B cell (primary cell): ENCODE results near the gene ADK. TPM values are rescaled to one million over a fixed set of nuclear protein-coding genes. Genes with fewer than 3 reads are reported as not detected.
A peak's percentile ranks its signal among the peaks of the same experiment; 100 is the strongest.
"Not testable (repeated sequence)": the region's sequence is repeated elsewhere in the genome, so short reads cannot be mapped to it uniquely, and the experiment has no call there.

Experiments used
- ATAC-seq: fragments of 200-7000 bp; cut with Tn5 transposase; one replicate; pipeline ENCODE4 v1.10.0; 2021; ENCODE audit warnings: low read depth, mild to moderate bottlenecking, moderate number of reproducible peaks, moderate library complexity
- CTCF ChIA-PET: fragments of 350-600 bp; sonication (Branson Sonifier 250); formaldehyde crosslinking; loops from one replicate; lab custom pipeline; 2021; ENCODE audit warnings: antibody characterized with exemption, inconsistent platforms; lab: Charles Lee
- POLR2A ChIA-PET: fragments of 350-600 bp; sonication (Branson Sonifier 250); formaldehyde crosslinking; loops from one replicate; lab custom pipeline; 2021; ENCODE audit warnings: antibody characterized with exemption; lab: Charles Lee
- DNase-seq: peaks from one replicate; pipeline ENCODE4 v3.0.0; 2013
- H2AFZ ChIP-seq: 2 replicates; pipeline ENCODE4 v1.6.1; 2012; ENCODE audit warnings: mild to moderate bottlenecking, low read depth, low read length; ENCODE audit not compliant: insufficient read depth, poor library complexity, severe bottlenecking
- H3K27ac ChIP-seq, 2 donors: 1 replicate in 1 of 2; 2 replicates in 1 of 2; pipeline ENCODE4 v1.5.1; 2012 to 2013; ENCODE audit warnings: low read length in 2 of 2, mild to moderate bottlenecking in 2 of 2, moderate library complexity in 1 of 2
- H3K27me3 ChIP-seq, 4 experiments: fragments of 200-600 bp in 1 of 4; sonication (generic) in 1 of 4; replicated peaks in 1 of 4; 1 replicate in 2 of 4; 2 replicates in 2 of 4; pipeline versions ENCODE4 v1.6.1 to v1.7.0; 2013 to 2016; ENCODE audit warnings: low read length in 3 of 4, mild to moderate bottlenecking in 2 of 4, mixed read lengths in 1 of 4, moderate library complexity in 1 of 4; ENCODE audit not compliant: insufficient read depth in 4 of 4, control insufficient read depth in 3 of 4; ENCODE audit errors: control extremely low read depth in 1 of 4
- H3K36me3 ChIP-seq, 2 experiments: replicated peaks in 1 of 2; 1 replicate in 1 of 2; 2 replicates in 1 of 2; pipeline versions ENCODE4 v1.6.1 to v1.7.1; 2013; ENCODE audit warnings: low read length in 1 of 2; ENCODE audit not compliant: insufficient read depth in 2 of 2, control insufficient read depth in 1 of 2; ENCODE audit errors: control extremely low read depth in 1 of 2, extremely low read depth in 1 of 2
- H3K4me1 ChIP-seq, 2 donors: fragments of 200-600 bp in 1 of 2; sonication (generic) in 1 of 2; 1 replicate in 1 of 2; 2 replicates in 1 of 2; pipeline versions ENCODE4 v1.5.1 to v1.6.1; 2013 to 2017; ENCODE audit warnings: low read length in 2 of 2; ENCODE audit not compliant: control insufficient read depth in 2 of 2, insufficient read depth in 2 of 2
- H3K4me2 ChIP-seq: replicated peaks from 2 replicates; pipeline ENCODE3; 2012; ENCODE audit warnings: mild to moderate bottlenecking, low read depth, low read length; ENCODE audit not compliant: poor library complexity, severe bottlenecking
- H3K4me3 ChIP-seq, 5 experiments: fragments of 200-600 bp in 1 of 5; sonication (generic) in 1 of 5; 1 replicate in 3 of 5; 2 replicates in 2 of 5; pipeline versions ENCODE4 v1.5.1 to v1.7.0; 2011 to 2016; ENCODE audit warnings: low read length in 4 of 5, mild to moderate bottlenecking in 4 of 5, low read depth in 2 of 5, control low read depth in 1 of 5, moderate library complexity in 1 of 5; ENCODE audit not compliant: insufficient read depth in 1 of 5; ENCODE audit errors: control extremely low read depth in 1 of 5, extremely low read depth in 1 of 5
- H3K79me2 ChIP-seq: fragments of 200-600 bp; sonication (generic); one replicate; pipeline ENCODE4 v1.6.0; 2016; ENCODE audit warnings: low read length; ENCODE audit not compliant: control insufficient read depth, insufficient read depth
- H3K9ac ChIP-seq: fragments of 200-600 bp; sonication (generic); 2 replicates; pipeline ENCODE4 v1.6.1; 2017; ENCODE audit warnings: mild to moderate bottlenecking, low read length, moderate library complexity
- H3K9me3 ChIP-seq, 3 donors: one replicate each; pipeline versions ENCODE4 v1.6.1 to v1.7.1; 2013; ENCODE audit warnings: low read length in 2 of 3; ENCODE audit not compliant: control insufficient read depth in 2 of 3, insufficient read depth in 1 of 3; ENCODE audit errors: control extremely low read depth in 1 of 3
- H4K20me1 ChIP-seq: 2 replicates; pipeline ENCODE4 v1.6.0; 2012; ENCODE audit warnings: mild to moderate bottlenecking, low read length; ENCODE audit not compliant: insufficient read depth, control insufficient read depth, poor library complexity, severe bottlenecking
- H3K27ac Mint-ChIP-seq: one replicate; pipeline ENCODE4 v1.8.0; 2021; ENCODE audit warnings: mixed read lengths
- H3K27me3 Mint-ChIP-seq: one replicate; pipeline ENCODE4 v1.8.0; 2021; ENCODE audit warnings: mixed read lengths
- H3K4me1 Mint-ChIP-seq: one replicate; pipeline ENCODE4 v1.8.0; 2021; ENCODE audit warnings: mixed read lengths
- H3K4me3 Mint-ChIP-seq: one replicate; pipeline ENCODE4 v1.8.0; 2021; ENCODE audit warnings: mixed read lengths
- H3K9me3 Mint-ChIP-seq: one replicate; pipeline ENCODE4 v1.8.0; 2022; ENCODE audit warnings: mixed read lengths; ENCODE audit not compliant: insufficient read depth
- EZH2 ChIP-seq: IDR thresholded peaks from 2 replicates; pipeline ENCODE4 v1.6.1; 2012; ENCODE audit warnings: borderline replicate concordance, low read depth, mild to moderate bottlenecking, moderate library complexity, low read length; ENCODE audit not compliant: insufficient read depth, poor library complexity, severe bottlenecking
- WGBS: methylation state at CpG from one replicate; pipeline ENCODE4 v1.1.5; 2013; ENCODE audit warnings: missing lambda C conversion rate; ENCODE audit not compliant: insufficient coverage; 5-methylcytosine and 5-hydroxymethylcytosine counted together
- intact Hi-C: fragments of 100-400 bp; cut with micrococcal nuclease; formaldehyde crosslinking; loops from one replicate; pipeline ENCODE4 v1.10.0; 2022
- polyA plus RNA-seq: library from polyadenylated mRNA; depleted of rRNA; stranded (reverse); fragments of >200 nt; gene quantifications from 2 replicates; pipeline ENCODE4 v1.2.3, GENCODE V29; 2012
- total RNA-seq, 2 donors: library from RNA; stranded (reverse); fragments of 120-200 nt in 1 of 2; gene quantifications; 1 replicate in 1 of 2; 2 replicates in 1 of 2; pipeline versions ENCODE4 v1.2.3 to v1.2.4, GENCODE V29; 2013 to 2022
- TF ChIP-seq, protein P1 (sequence below): fragments of 200-600 bp; IDR thresholded peaks from one replicate; pipeline ENCODE4 v1.8.0; 2022; ENCODE audit warnings: antibody characterized with exemption, mild to moderate bottlenecking

ADK gene
- total and polyA plus RNA-seq, 2 donors (not counting 1 experiment from before 2014, with no cell fraction given) = 37.2 to 52.6 TPM

DNA sequence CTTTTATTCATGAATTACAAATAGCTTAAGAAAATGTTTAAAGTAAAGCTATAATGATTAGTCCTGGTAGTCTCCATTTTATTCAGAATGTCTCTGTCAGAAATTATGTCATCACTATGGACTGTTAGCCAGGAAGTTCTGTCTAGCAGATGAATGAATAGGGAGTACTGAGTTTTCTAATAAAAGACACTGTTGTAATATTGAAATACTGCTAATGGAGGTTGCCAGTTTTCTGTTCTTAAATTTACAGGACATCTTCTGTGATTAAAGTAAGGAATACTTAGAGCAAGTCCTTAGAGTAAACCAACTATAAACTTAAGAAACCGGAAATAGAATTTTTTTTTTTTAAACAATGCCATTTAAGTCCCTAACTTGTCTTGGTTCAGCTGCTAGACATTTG lies 309.8 kb downstream of the ADK start:
- no peak overlapping the region for H2AFZ ChIP-seq
- ATAC-seq = no peak

DNA sequence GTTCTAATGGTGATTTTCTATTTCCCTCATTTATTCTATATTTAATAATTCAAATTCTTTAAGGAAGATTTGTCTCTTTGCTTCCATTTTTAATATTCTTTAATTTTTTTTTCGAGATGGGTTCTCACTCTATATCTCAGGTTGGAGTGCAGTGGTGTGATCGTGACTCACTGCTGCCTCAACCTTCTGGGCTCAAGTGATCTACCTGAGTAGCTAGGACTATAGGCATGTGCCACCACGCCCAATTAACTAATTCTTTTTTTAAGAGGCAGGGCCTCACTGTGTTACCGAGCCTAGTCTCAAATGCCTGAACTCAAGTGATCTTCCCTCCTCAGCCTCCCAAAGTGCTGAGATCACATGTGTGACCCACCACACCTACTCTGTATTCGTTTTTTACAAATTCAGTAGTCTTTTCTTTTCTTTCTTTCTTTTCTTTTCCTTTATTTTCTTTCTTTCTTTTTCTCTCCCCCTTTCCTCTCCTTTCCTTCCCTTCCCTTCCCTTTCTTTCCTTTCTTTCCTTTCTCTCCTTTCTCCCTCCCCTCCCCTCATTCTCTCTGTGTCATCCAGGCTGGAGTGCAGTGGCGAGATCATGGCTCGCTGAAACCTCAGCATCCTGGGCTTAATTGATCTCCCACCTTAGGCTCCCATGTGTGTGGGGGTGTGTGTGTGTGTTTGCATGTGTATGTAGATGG lies 323.1 kb downstream of the ADK start:
- H3K27me3 ChIP-seq = no peaks in the 10 kb centered on the region
- H3K9me3 ChIP-seq = no peaks in the 10 kb centered on the region
- no peak overlapping the region for H3K4me3 Mint-ChIP-seq
- no peak overlapping the region for H3K27ac Mint-ChIP-seq
- WGBS = 100% methylated on average over 3 of the region's 7 CpGs
- no peaks in the 10 kb centered on the region for H3K4me1 ChIP-seq
- no peaks in the 10 kb centered on the region for H3K27me3 Mint-ChIP-seq
- no peak for DNase-seq
- H4K20me1 ChIP-seq = peaks cover 14% of the 10 kb centered on the region
- intact Hi-C loops = no loop called here
- ChIA-PET POLR2A (no interaction called here), CTCF (no interaction called here)
- H3K4me3 ChIP-seq = no peak overlapping the region
- no peak overlapping the region for H3K27ac ChIP-seq
- no peak overlapping the region for H2AFZ ChIP-seq
- TF ChIP-seq, protein P1, sequence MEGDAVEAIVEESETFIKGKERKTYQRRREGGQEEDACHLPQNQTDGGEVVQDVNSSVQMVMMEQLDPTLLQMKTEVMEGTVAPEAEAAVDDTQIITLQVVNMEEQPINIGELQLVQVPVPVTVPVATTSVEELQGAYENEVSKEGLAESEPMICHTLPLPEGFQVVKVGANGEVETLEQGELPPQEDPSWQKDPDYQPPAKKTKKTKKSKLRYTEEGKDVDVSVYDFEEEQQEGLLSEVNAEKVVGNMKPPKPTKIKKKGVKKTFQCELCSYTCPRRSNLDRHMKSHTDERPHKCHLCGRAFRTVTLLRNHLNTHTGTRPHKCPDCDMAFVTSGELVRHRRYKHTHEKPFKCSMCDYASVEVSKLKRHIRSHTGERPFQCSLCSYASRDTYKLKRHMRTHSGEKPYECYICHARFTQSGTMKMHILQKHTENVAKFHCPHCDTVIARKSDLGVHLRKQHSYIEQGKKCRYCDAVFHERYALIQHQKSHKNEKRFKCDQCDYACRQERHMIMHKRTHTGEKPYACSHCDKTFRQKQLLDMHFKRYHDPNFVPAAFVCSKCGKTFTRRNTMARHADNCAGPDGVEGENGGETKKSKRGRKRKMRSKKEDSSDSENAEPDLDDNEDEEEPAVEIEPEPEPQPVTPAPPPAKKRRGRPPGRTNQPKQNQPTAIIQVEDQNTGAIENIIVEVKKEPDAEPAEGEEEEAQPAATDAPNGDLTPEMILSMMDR = no peak
- no peak for TF ChIP-seq EZH2
- peaks cover 0 to 16% of the 10 kb centered on the region in 2 experiments for H3K36me3 ChIP-seq
- peaks cover 7% of the 10 kb centered on the region for H3K79me2 ChIP-seq
- ATAC-seq = no peak
- H3K4me2 ChIP-seq = no peak overlapping the region
- no peak overlapping the region for H3K9ac ChIP-seq
- H3K9me3 Mint-ChIP-seq = no peaks in the 10 kb centered on the region
- H3K4me1 Mint-ChIP-seq = no peaks in the 10 kb centered on the region

More for the DNA sequence above, 309.8 kb downstream of the ADK start:
- H3K36me3 ChIP-seq = no peaks in the 10 kb centered on the region
- H3K9me3 ChIP-seq = peaks cover 0 to 4% (median 1%) of the 10 kb centered on the region in 3 donors
- no peaks in the 10 kb centered on the region for H3K4me1 Mint-ChIP-seq
- no peaks in the 10 kb centered on the region for H3K27me3 ChIP-seq
- WGBS = 100% methylated on average over 1 of the region's 1 CpG
- H4K20me1 ChIP-seq = no peaks in the 10 kb centered on the region
- no peak overlapping the region for H3K4me3 ChIP-seq
- TF ChIP-seq, protein P1 = no peak
- TF ChIP-seq EZH2 = no peak
- no peak overlapping the region for H3K4me3 Mint-ChIP-seq
- POLR2A ChIA-PET = no interaction called here
- no peak overlapping the region for H3K9ac ChIP-seq
- H3K4me1 ChIP-seq = no peaks in the 10 kb centered on the region
- H3K79me2 ChIP-seq = no peaks in the 10 kb centered on the region
- intact Hi-C loops = no loop called here
- H3K27me3 Mint-ChIP-seq = no peaks in the 10 kb centered on the region
- H3K27ac ChIP-seq = no peak overlapping the region
- H3K4me2 ChIP-seq = no peak overlapping the region
- H3K9me3 Mint-ChIP-seq = no peaks in the 10 kb centered on the region
- CTCF ChIA-PET = no interaction called here
- peak overlapping the region; percentile 20 for H3K27ac Mint-ChIP-seq
- DNase-seq = no peak

DNA sequence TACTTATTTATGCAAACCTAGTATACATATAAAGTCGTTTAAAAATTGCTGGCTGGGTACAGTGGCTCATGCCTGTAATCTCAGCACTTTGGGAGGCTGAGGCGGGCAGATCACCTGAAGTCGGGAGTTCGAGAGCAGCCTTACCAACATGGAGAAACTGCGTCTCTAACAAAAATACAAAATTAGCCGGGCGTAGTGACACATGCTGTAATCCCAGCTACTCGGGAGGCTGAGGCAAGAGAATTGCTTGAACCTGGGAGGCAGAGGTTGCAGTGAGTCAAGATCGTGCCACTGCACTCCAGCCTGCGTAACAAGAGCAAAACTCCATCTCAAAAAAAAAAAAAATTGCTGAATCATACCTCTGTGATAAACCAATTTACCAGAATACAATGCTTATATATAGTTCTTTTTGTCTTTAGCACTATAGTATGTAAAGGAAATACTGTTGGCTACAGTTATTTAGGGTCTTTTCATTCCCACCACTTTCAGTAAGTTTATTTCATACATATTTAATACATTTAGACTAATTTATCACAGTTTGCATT lies 325.2 kb downstream of the ADK start:
- CTCF ChIA-PET, H3K4me1 Mint-ChIP-seq, H3K27ac ChIP-seq, H3K9me3 ChIP-seq, H3K9me3 Mint-ChIP-seq, H2AFZ ChIP-seq, DNase-seq, H3K27me3 ChIP-seq, H3K4me1 ChIP-seq, H3K9ac ChIP-seq, POLR2A ChIA-PET, H3K4me3 Mint-ChIP-seq, ATAC-seq, H3K27ac Mint-ChIP-seq, H3K4me2 ChIP-seq, H3K27me3 Mint-ChIP-seq, intact Hi-C loops, H3K4me3 ChIP-seq: not testable (repeated sequence)
- Histone ChIP-seq H3K79me2 (peaks cover 12% of the 10 kb centered on the region), H4K20me1 (peaks cover 14% of the 10 kb centered on the region), H3K36me3 (peaks cover 0 to 16% of the 10 kb centered on the region in 2 experiments)
- 100% methylated on average over 5 of the region's 10 CpGs for WGBS
